Activated CD8-positive, alpha-beta T cell treated with anti-CD3 and anti-CD28 coated beads, Interleukin-2, amount 10 ng/mL, durations not matched to agents 7 days and 5 days (primary cell): ENCODE data around the gene ADD3. TPM values are rescaled to one million over a fixed set of nuclear protein-coding genes. Genes with fewer than 3 reads are reported as not detected.

Experiments
- ATAC-seq: fragments of 150-1000 bp; cut with Tn5 transposase; one replicate; pipeline ENCODE4 v1.10.0; 2021; ENCODE audit warnings: moderate library complexity
- CTCF ChIA-PET: fragments of 350-600 bp; sonication (Branson Sonifier 250); formaldehyde crosslinking; loops from one replicate; lab custom pipeline; 2021; ENCODE audit warnings: antibody characterized with exemption; lab: Charles Lee
- POLR2A ChIA-PET: fragments of 350-600 bp; sonication (Branson Sonifier 250); formaldehyde crosslinking; loops from one replicate; lab custom pipeline; 2021; ENCODE audit warnings: antibody characterized with exemption; lab: Charles Lee
- DNase-seq: peaks from one replicate; pipeline ENCODE4 v3.0.0-alpha.2; 2020
- H3K27ac Mint-ChIP-seq: one replicate; pipeline ENCODE4 v1.8.0; 2021; ENCODE audit warnings: mild to moderate bottlenecking, mixed read lengths
- H3K27me3 Mint-ChIP-seq: one replicate; pipeline ENCODE4 v1.8.0; 2021; ENCODE audit warnings: low read depth, mixed read lengths
- H3K36me3 Mint-ChIP-seq: one replicate; pipeline ENCODE4 v1.8.0; 2021; ENCODE audit warnings: low read depth, mixed read lengths
- H3K4me1 Mint-ChIP-seq: one replicate; pipeline ENCODE4 v1.8.0; 2021; ENCODE audit warnings: low read depth, mixed read lengths
- H3K4me3 Mint-ChIP-seq: one replicate; pipeline ENCODE4 v1.8.0; 2021; ENCODE audit warnings: mild to moderate bottlenecking, mixed read lengths
- H3K9me3 Mint-ChIP-seq: one replicate; pipeline ENCODE4 v1.8.0; 2022; ENCODE audit warnings: mixed read lengths; ENCODE audit not compliant: insufficient read depth
- total RNA-seq, 2 experiments: library from RNA; stranded (reverse); gene quantifications; one replicate each; pipeline ENCODE4 v1.2.3, GENCODE V29; 2021

ADD3 gene
- total RNA-seq, 2 experiments from 2014 or later = 172 to 200 TPM

DNA sequence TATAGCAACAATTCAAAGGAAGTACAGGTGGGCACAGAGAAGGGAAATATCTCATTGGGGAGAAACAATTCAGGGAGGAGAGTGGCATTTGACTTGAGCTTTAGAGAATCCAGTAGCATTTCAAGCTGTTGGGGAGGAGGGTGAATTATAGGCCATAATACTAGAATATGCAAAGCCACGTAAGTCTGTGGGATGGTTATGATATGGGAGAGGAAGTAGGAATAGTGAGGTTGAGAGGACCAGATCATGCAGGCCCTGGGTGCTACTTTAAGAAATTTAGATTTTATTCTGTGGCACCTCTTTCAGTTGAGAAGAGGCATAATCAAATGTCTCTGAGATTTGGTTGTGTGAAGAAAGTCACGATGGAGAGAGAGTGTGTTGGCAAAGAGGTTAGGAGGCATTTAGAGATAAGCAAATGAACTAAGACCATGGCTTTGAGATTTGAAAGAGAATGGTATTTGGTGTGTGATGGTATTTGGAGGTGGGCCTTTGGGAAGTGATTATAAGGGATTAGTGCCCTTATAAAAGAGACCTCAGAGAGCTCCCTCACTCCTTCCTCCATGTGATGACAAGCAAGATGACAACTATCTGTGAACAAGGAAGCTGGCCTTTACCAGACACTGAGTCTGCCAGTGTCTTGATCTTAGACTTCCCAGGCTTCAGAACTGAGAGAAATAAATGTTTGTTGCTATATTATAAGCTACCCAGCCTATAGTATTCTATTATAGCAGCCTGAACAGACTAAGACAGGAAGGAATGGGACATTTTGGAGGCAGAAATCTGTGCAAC is 15.1 kb downstream of the ADD3 start:
- H3K36me3 Mint-ChIP-seq = peaks cover 34% of the 10 kb centered on the region
- CTCF ChIA-PET = interaction anchor here (1.6 kb wide), 1 partner anchor 139 kb away, joined by 4 read pairs; no protein-coding TSS in a partner anchor
- DNase-seq (no peak), ATAC-seq (no peak)
- peak overlapping the region; percentile 15 for H3K27ac Mint-ChIP-seq
- POLR2A ChIA-PET = interaction anchor here (0.6 to 0.7 kb wide), 2 partner anchors 33 to 60 kb away, joined by 3 read pairs; no protein-coding TSS in a partner anchor
- peaks cover 42% of the 10 kb centered on the region for H3K4me1 Mint-ChIP-seq
- H3K27me3 Mint-ChIP-seq = no peaks in the 10 kb centered on the region
- H3K9me3 Mint-ChIP-seq = peaks cover 4% of the 10 kb centered on the region
- H3K4me3 Mint-ChIP-seq = no peak overlapping the region

DNA sequence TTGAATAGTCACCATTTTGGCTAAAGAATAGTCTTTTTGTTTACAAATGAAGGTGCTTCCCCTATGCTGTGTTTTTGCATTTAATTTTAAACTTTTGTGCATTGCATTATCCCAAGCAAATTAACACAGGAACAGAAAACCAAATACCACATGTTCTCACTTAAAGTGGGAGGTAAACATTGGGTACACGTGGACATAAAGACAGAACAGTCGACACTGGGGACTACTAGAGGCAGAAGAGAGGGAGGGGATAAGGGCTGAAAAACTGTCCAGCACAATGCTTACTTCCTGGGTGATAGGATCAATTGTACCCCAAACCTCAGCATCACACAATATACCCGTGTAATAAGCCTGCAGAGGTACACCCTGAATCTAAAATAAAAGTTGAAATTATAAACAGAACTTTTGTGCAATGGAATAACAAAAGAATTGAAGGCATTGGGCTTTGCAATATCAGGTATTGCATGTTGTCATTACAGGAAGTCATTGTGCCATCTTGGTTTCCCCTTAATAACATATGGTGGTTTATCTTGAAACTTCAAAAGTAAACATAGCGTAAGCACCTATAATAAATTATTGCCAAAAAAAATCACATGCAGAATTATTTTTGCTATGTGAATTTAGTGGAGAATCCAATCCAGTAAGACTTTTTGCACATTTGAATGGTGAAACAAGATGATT is 16.1 kb downstream of the ADD3 start:
- peaks cover 40% of the 10 kb centered on the region for H3K4me1 Mint-ChIP-seq
- POLR2A ChIA-PET = interaction anchor here (0.7 kb wide), 1 partner anchor 32 kb away, joined by 3 read pairs; no protein-coding TSS in a partner anchor
- no peak overlapping the region for H3K4me3 Mint-ChIP-seq
- H3K27ac Mint-ChIP-seq = peak overlapping the region; percentile 56
- no peak for ATAC-seq
- no peaks in the 10 kb centered on the region for H3K27me3 Mint-ChIP-seq
- no peak for DNase-seq
- H3K9me3 Mint-ChIP-seq = peaks cover 4% of the 10 kb centered on the region
- H3K36me3 Mint-ChIP-seq = peaks cover 33% of the 10 kb centered on the region
- CTCF ChIA-PET = no interaction called here

DNA sequence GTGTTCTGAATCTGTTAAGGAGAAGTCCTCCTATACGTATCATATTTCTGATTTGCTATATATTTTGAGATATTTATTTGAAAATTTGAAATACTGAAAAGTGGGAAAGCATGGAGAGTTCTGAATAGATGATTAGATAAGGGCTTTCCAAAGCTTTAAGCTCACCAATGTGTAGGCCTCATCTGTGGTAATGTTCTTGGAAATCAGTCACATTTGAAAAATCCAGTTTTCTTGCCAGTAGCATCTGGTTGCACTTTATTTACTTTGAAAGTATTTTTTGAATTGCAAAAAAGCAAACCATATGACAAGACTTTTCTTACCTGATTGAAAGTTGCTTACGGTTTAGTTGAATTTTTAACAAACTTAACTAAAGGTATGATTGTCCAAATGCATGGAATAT is 21.7 kb downstream of the ADD3 start:
- DNase-seq (no peak), ATAC-seq (no peak)
- H3K4me1 Mint-ChIP-seq = peaks cover 20% of the 10 kb centered on the region
- H3K27me3 Mint-ChIP-seq = no peaks in the 10 kb centered on the region
- H3K4me3 Mint-ChIP-seq = no peak overlapping the region
- no peak overlapping the region for H3K27ac Mint-ChIP-seq
- H3K9me3 Mint-ChIP-seq = peaks cover under 1% of the 10 kb centered on the region
- ChIA-PET POLR2A (no interaction called here), CTCF (no interaction called here)
- H3K36me3 Mint-ChIP-seq = peaks cover 13% of the 10 kb centered on the region

DNA sequence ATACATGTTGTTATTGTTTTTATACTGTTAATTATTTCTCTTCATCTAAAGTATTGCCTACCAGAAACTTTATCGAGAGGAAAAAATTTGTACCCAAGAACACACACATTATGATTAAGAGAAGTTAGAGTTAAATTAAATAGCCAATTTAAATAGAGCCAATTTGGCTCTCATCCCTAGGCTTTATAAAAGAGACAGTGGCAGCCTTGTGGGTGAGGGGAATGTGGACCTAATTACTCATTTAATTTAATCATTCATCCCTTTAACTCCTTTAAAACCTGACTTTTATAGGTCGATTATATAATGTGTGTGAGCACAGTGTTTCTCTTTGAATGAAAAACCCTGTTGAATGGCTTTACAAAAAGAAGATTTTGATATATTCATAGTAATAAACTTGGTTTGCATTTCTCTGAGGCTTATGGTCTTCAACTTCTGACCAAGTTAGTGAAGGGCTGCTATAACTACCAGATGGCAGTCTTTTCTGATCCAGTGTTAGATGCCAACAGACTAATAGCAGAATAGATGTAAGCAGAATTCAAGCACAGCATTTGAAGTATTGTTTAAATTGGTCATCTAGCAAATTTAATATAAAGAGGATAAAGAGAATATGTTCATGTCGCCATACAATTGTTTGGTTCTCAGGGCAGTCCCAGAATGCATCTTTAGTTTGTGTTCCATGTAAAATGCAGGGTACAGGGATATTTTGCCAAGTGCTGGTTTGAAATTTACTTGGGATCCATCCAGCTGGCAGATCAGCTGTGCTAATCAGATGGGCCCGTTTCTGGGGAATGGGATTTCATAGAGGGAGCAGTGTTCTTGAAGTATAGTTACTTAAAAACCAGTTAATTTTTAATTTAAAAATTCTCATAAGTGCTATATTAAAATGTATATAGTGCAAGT is 25.3 kb downstream of the ADD3 start:
- Mint-ChIP-seq H3K36me3 (peaks cover 8% of the 10 kb centered on the region), H3K27ac (no peak overlapping the region), H3K27me3 (no peaks in the 10 kb centered on the region), H3K4me3 (no peak overlapping the region), H3K9me3 (no peaks in the 10 kb centered on the region), H3K4me1 (peaks cover 31% of the 10 kb centered on the region)
- DNase-seq = no peak
- ChIA-PET CTCF (interaction anchor here (1.8 kb wide), 1 partner anchor 105 kb away, joined by 4 read pairs; no protein-coding TSS in a partner anchor), POLR2A (no interaction called here)
- ATAC-seq = no peak

DNA sequence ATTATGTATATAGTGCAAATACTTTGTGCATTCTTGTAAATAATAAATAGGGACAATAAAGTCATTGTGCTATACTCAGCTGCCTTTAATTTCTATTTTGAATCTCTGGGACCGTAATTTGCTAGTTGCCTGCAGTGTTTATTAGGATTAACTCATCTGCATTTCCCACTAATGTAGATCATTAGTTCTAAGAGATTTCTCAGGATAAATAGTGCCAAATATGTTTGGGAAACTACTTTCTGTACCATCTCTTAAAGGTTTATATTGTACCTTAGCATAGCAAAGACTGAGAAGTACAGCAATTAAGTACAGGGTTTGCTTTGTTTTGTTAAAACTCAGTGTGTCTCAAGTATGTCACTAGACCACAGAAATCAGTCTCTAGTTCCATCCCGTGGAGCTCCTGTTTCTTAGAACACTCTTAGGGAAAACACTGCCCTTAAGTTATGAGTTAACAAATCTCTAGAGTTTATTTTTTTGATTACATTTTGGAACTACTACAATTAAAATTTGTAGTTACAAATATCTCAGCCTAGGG is 26.0 kb downstream of the ADD3 start:
- CTCF ChIA-PET = no interaction called here
- DNase-seq (no peak), ATAC-seq (no peak)
- POLR2A ChIA-PET = no interaction called here
- H3K36me3 Mint-ChIP-seq = peaks cover 8% of the 10 kb centered on the region
- H3K27me3 Mint-ChIP-seq = no peaks in the 10 kb centered on the region
- H3K4me1 Mint-ChIP-seq = peaks cover 31% of the 10 kb centered on the region
- H3K27ac Mint-ChIP-seq = no peak overlapping the region
- no peak overlapping the region for H3K4me3 Mint-ChIP-seq
- no peaks in the 10 kb centered on the region for H3K9me3 Mint-ChIP-seq

DNA sequence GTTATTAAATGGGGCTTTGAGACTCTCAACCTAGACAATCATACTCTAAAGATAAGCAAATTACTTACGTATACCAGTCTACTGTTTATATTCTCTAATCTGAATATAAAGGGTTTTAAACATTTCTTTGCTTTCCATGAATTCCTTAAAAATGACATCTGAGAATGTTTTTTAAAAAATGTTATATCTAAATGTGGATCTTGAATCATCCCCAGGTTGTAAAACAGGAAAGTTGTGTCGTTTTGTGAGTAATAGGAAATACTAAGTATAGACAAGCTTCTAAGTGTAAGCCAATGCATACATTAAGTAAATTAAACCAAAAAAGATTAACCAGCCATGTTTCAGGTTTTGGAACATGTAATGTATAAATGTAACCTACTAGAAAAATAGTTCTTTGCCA is 26.8 kb downstream of the ADD3 start:
- Mint-ChIP-seq H3K27me3 (no peaks in the 10 kb centered on the region), H3K9me3 (no peaks in the 10 kb centered on the region), H3K4me1 (peaks cover 37% of the 10 kb centered on the region), H3K4me3 (no peak overlapping the region), H3K36me3 (peaks cover 8% of the 10 kb centered on the region), H3K27ac (no peak overlapping the region)
- DNase-seq (no peak), ATAC-seq (no peak)
- CTCF ChIA-PET = interaction anchor here (0.7 to 1.6 kb wide), 4 partner anchors 12 to 21 kb away, joined by 3 to 6 read pairs (median 4); no protein-coding TSS in a partner anchor
- POLR2A ChIA-PET = no interaction called here

DNA sequence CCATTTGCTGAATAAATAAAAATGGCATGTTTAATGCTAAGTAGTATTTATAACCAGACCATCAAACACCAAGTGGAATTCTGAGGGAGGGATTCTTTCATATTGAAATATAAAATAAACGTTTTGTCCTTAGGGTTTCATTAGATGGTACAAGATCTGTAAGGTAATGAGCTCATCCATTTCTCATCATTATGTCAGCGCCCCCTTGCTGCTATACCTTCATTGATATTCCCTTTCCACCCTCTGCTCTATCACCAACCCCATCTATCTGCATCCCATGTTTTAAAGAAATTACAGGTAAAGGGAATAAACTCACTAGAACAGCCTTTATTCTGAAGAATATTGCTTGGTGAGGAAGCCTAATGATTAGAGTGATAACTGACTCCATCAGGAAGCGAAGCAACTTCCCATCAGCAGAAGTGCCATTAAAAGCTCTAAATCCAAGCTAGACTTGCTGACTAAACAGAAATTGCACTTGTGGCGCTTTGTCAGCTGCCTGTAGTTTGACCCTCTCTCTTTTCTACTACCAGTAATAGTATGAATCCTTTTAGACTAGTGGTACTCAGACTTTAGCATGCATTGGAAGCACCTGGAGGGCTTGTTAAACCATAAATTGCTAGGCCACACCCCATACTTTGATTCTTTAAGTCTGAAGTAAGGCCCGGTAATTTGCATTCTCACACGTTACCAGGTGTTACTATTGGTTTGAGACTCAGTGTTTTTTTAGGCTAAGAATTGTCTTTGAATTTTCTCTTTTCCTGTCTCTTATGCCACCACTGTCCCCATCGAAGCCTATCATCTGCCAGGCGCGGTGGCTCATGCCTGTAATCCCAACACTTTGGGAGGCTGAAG is 27.5 kb downstream of the ADD3 start:
- Mint-ChIP-seq H3K36me3 (peaks cover 7% of the 10 kb centered on the region), H3K9me3 (no peaks in the 10 kb centered on the region), H3K27me3 (no peaks in the 10 kb centered on the region), H3K4me1 (peaks cover 41% of the 10 kb centered on the region), H3K27ac (no peak overlapping the region), H3K4me3 (no peak overlapping the region)
- ChIA-PET CTCF (interaction anchor here (0.7 to 1.6 kb wide), 5 partner anchors 12 to 69 kb away, joined by 3 to 6 read pairs (median 4); no protein-coding TSS in a partner anchor), POLR2A (no interaction called here)
- ATAC-seq = no peak
- DNase-seq = no peak

DNA sequence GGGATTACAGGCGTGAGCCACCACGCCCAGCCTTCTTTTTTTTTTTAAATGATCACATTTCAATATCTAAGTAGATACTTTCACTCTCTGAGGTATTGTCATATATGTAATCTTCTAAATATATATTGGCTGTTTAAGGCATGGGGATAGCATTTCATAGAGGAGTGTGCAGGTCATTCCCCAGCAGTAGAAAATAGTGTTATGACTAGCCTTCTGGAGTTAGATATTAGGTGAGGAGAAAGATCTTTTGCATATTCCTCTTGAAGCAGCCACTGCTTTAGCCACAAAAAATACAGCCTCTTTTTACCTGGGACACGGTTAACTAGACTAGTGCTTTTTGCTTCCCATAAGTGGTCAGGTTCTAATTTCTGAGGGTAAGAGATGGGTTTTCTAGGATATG is 28.9 kb downstream of the ADD3 start:
- H3K4me3 Mint-ChIP-seq = no peak overlapping the region
- no peaks in the 10 kb centered on the region for H3K27me3 Mint-ChIP-seq
- ChIA-PET CTCF (interaction anchor here (1.3 kb wide), 1 partner anchor 68 kb away, joined by 4 read pairs; no protein-coding TSS in a partner anchor), POLR2A (no interaction called here)
- peaks cover 3% of the 10 kb centered on the region for H3K36me3 Mint-ChIP-seq
- H3K27ac Mint-ChIP-seq = no peak overlapping the region
- H3K4me1 Mint-ChIP-seq = peaks cover 45% of the 10 kb centered on the region
- ATAC-seq (no peak), DNase-seq (no peak)
- no peaks in the 10 kb centered on the region for H3K9me3 Mint-ChIP-seq

DNA sequence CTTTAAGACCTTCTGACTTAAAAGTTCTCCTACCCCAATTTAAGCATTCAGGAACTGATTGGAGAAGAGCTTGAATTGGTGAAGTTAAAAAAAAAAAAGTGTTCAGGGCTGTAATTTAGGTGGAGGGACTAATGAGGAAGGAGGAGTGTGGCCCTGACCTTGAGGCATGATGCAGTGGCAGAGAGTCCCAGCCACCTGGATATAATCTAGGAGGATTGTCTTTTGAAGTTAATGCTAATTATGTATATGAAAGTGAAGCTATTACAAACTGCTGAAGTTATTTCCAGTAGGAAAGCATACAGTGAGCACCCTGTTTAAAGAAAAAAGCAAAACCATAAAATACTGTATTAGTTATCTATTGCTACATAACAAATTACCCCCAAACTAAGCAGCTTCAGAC is 31.5 kb downstream of the ADD3 start:
- peaks cover 42% of the 10 kb centered on the region for H3K4me1 Mint-ChIP-seq
- DNase-seq = no peak
- H3K36me3 Mint-ChIP-seq = peaks cover 9% of the 10 kb centered on the region
- no peaks in the 10 kb centered on the region for H3K27me3 Mint-ChIP-seq
- ChIA-PET POLR2A (no interaction called here), CTCF (interaction anchor here (0.9 kb wide), 1 partner anchor 12 kb away, joined by 3 read pairs; no protein-coding TSS in a partner anchor)
- H3K27ac Mint-ChIP-seq = peak overlapping the region; percentile 39
- ATAC-seq = no peak
- peaks cover 5% of the 10 kb centered on the region for H3K9me3 Mint-ChIP-seq
- H3K4me3 Mint-ChIP-seq = no peak overlapping the region

DNA sequence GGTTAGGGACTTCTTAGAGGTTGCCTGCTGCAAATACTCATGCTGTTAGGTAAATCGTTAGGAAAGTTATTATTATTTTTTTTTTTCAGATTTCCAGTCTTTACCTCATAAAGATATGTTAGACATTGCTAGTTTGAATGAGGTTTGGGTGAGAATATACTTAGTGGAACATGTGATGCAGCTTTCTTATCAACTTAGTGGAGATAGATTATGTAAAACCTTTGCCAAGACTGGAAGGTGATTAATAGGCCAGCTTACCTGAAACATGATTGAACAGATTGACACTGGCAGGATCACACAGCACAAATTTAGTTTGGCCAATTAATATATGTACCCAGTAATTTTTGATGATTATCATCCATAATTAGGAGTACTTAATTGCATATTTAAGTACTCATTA is 32.3 kb downstream of the ADD3 start:
- no peak for ATAC-seq

More for the DNA sequence above, 32.3 kb downstream of the ADD3 start:
- no peak for DNase-seq
- no peaks in the 10 kb centered on the region for H3K27me3 Mint-ChIP-seq
- H3K27ac Mint-ChIP-seq = no peak overlapping the region
- ChIA-PET POLR2A (no interaction called here), CTCF (interaction anchor here (0.9 kb wide), 1 partner anchor 13 kb away, joined by 3 read pairs; no protein-coding TSS in a partner anchor)
- H3K4me3 Mint-ChIP-seq = no peak overlapping the region
- H3K4me1 Mint-ChIP-seq = peaks cover 37% of the 10 kb centered on the region
- peaks cover 8% of the 10 kb centered on the region for H3K36me3 Mint-ChIP-seq
- peaks cover 5% of the 10 kb centered on the region for H3K9me3 Mint-ChIP-seq
